Ectodermal cell (in vitro differentiated cells): ENCODE measurements around the gene LARP6.

Source experiments
- H3K27ac ChIP-seq: 2 replicates; pipeline ENCODE4 v1.7.0; 2013; ENCODE audit warnings: mild to moderate bottlenecking, low read depth, low read length; ENCODE audit not compliant: insufficient read depth, poor library complexity, severe bottlenecking
- H3K27me3 ChIP-seq: 2 replicates; pipeline ENCODE4 v1.7.0; 2013; ENCODE audit warnings: mild to moderate bottlenecking, low read length; ENCODE audit not compliant: insufficient read depth, control insufficient read depth, poor library complexity, severe bottlenecking
- H3K36me3 ChIP-seq: one replicate; pipeline ENCODE4 v1.7.0; 2013; ENCODE audit warnings: low read length; ENCODE audit not compliant: control insufficient read depth, insufficient read depth
- H3K4me1 ChIP-seq: one replicate; pipeline ENCODE4 v1.7.0; 2013; ENCODE audit warnings: low read length; ENCODE audit not compliant: control insufficient read depth, insufficient read depth
- H3K4me3 ChIP-seq: 2 replicates; pipeline ENCODE4 v1.7.0; 2013; ENCODE audit warnings: low read depth, low read length, control low read depth; ENCODE audit not compliant: insufficient read depth
- H3K9me3 ChIP-seq: 2 replicates; pipeline ENCODE4 v1.7.0; 2013; ENCODE audit warnings: mild to moderate bottlenecking, low read length, moderate library complexity; ENCODE audit not compliant: control insufficient read depth
- WGBS, 2 experiments: methylation state at CpG; one replicate each; pipeline ENCODE4 v1.1.7; 2013; ENCODE audit warnings: missing lambda C conversion rate in 2 of 2; 5-methylcytosine and 5-hydroxymethylcytosine counted together

The LARP6 gene

GRCh38 chr15:70783041-70783440, 70.9 kb downstream of the LARP6 start:
- H3K36me3 ChIP-seq: no peaks in the 10 kb centered on the region
- no peaks in the 10 kb centered on the region for H3K27me3 ChIP-seq
- no peaks in the 10 kb centered on the region for H3K9me3 ChIP-seq
- 93 to 100% methylated on average over 3 of the region's 3 CpGs for WGBS, 2 experiments
- no peak overlapping the region for H3K27ac ChIP-seq
- H3K4me3 ChIP-seq: no peak overlapping the region
- H3K4me1 ChIP-seq: no peaks in the 10 kb centered on the region

DNA sequence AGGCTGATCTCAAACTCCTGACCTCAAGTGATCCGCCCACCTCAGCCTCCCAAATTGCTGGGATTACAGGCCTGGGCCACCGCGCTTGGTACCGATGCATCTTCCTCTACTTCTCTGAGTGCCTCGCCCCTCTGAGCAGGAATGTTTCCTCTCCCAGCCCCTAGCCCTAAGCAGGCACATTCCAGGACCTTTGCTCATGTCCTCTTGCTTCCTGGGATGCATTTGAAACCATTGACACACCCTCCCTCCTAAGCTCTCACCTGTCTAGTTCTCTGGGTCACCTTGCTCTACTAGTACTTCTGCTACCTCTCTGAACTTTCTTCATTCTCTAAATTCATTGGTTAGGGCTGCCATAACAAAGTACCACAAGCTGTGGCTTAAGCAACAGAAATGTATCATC, 72.7 kb downstream of the LARP6 start:
- 90 to 92% methylated on average over 5 of the region's 5 CpGs for WGBS, 2 experiments
- no peak overlapping the region for H3K4me3 ChIP-seq
- H3K36me3 ChIP-seq: no peaks in the 10 kb centered on the region
- no peaks in the 10 kb centered on the region for H3K9me3 ChIP-seq
- no peak overlapping the region for H3K27ac ChIP-seq
- no peaks in the 10 kb centered on the region for H3K4me1 ChIP-seq
- H3K27me3 ChIP-seq: no peaks in the 10 kb centered on the region
